Stimulated activated naive CD4-positive, alpha-beta T cell treated with Interleukin-2 at 50 U/mL for 16 hours (primary cell): ENCODE measurements around the gene NFATC2.

Experiments used
- DNase-seq: peaks from one replicate; lab custom pipeline; 2025; lab: John Stamatoyannopoulos, UW

The NFATC2 gene

DNA sequence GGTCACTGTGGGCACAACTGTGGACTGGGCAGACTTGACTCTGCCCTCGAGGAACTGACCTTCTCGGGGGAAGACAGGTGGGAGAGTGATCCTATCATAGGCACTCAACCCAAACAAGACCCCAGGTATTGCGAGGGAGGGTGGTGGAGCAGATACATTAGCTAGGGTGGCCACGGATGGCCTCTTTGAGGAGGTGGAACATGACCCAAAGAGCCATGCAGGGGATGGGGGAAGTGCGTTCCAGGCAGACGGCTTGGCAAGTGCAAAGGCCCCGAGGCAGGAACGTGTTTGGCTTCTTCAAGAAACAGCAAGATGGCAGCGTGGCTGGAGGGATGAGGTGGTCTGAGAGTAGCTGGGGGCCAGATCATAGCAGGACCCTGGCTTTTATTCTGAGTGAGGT is 167.6 kb downstream of the NFATC2 start:
- no peak for DNase-seq

DNA sequence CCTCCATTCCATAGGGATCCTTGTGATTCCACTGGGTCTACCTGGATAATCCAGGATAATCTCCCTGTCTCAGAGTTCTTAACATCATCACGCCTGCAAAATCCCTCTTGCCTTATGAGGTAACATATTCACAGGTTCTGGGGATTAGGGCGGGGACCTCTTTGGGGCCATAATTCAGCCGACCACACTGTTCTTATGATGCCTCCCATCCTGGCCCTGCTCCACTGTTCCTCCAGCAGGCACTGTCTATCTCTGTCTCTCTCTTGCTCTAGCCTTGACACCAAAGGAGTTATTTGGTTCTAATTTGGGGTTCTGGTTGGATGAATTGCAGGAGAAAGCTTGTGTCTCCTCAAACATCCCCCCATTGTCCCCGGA is 168.1 kb downstream of the NFATC2 start:
- no peak for DNase-seq

DNA sequence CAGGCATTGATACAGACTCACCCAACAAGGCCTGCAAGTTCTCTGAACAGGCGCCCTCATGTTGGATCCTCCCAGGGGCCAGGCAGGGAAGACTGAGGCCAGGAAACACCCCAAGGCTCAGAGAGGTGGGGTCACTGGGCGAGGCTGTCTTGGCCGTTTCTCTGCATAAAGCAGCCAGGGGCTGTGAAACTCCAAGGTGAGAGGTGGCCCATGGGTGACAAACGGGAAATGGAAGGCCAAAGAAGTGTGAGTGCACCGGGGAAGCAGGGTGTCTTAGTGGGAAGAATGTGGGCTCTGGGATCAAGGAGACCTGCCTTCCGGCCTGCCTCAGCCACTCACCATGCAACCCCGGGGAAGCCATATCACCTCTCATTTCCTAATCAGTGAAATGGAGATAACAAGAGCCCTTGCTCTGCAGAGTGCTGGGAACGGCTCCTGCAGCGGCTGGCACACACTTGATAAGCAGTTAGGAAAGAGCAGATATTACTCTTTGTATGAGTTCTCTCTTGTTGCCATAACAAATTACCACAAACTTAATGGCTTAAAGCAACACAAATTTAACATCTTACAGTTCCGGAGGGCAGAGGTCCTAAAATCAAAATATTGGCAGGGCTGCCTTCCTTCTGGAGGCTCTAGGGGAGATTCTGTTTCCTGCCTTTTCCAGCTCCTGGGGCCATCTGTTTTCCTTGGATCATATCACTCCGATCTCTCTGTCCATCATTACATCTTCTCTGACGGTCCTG is 168.6 kb downstream of the NFATC2 start:
- DNase-seq, result no peak

DNA sequence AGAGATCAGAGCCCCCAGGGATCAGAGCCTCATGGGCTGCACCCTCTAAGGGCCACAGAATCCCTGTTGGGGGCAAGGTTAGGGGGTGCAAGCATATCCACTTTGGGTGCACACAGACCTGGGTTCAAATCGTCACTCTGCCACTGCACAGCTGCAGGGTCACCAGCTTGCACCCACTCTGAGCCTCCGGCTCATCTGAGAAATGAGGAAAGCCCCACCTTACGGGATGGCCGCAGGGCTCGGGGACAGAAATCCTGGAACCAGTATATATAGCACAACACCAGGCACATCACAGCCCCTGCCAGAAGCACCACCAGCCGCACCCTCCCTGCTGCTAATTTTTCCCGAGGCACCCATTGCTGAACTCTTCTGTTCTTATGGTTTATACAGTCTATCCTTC is 169.6 kb downstream of the NFATC2 start:
- DNase-seq, result no peak

DNA sequence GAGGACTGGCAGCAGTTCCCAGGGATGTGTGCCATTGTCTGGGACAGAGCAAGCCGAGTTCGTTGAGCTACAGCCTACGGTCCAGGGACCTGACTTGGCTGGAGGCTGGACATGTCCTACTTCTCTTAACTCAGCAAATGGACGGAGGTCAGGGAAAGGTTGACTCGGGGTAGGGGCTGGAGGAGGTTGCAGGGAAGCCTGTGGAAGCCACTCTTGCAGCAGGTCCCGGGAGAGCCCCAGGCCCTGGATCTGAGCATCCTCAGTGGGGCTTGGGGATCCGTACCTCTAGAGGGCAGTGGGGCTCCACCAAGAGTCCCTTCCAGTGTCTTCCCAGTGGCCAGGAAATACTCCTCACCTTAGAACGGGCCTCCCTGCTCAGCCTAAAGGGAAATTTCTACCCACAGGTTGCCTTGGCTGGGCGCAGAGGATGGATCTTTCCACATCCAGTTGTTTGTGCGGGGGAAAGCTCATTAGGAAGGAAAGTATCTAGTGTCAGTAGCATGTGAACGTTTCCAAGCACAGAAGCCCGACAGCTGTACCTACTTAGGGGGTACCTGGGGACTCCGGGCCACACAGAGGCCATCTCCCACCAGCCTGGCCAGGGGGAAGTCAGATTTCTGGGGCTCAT is 170.2 kb downstream of the NFATC2 start:
- peak; percentile 33 for DNase-seq

DNA sequence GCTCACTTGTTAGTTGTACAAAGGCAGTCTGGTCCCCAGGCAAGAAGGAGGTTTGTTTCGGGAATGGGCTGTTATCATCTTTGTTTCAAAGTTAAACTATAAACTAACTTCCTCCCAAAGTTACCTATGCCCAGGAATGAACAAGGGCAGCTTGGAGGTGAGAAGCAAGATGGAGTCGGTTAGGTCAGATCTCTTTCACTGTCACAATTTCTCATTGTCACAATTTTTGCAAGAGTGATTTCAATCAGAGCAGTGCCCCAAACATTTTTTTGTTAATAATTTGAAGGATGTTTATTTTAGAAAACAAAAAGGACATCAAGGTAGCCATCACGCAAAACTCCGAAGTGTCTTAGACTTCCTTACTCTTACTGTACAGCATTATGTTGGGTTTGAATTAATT is 170.8 kb downstream of the NFATC2 start:
- no peak for DNase-seq

DNA sequence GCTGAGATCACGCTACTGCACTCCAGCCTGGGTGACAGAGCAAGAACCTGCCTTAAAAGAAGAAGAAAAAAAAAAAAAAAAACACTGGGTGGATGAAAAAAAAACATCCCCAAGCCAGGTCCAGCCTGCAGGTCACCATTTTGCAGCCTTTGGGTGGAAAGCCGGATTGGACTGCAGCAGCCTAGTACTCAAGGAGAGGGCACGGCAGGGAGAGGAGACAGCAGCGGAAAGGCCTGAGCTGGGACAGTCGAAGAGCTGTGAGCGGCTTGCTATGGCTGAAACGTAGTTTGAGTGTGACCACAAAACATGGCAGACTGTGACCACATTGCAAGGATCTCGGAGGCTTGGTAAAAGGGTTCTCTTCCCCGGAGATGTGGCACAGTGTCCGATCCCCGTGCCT is 173.0 kb downstream of the NFATC2 start:
- no peak for DNase-seq

DNA sequence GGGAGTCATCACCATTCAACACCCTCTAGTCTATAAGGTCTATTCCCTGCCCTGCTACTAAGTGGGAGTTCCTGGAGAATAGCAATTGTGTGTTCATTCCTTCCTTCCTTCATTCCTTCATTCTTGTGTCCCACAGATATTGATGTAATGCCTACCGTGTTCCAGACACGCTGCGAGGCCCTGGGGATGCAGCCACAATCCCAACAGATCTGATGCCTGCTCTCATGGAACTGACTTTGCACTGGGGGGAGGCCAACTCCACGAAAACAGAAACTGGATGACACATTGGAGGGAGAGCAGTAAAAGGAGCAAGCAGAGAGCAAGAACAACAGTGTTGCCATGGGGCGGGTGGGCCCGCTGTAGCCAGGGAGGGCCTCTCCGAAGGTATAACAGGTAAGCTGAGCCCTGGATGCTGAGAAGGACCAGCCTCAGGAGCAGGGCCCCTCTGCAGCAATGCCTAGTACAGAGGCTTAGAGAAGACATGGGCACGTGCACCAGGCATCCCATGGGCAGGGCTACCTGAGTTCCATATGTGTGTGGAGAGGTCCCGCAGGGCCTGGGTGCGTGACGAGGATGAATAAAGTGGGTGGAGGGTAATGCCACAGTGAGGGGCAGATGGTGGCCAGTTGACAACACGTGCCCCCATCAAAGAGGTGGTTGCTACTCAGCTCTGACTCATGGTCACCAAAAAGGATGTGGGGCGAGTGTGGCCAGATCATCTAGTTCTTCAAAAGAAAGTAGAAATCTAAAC is 173.9 kb downstream of the NFATC2 start:
- DNase-seq, result no peak

DNA sequence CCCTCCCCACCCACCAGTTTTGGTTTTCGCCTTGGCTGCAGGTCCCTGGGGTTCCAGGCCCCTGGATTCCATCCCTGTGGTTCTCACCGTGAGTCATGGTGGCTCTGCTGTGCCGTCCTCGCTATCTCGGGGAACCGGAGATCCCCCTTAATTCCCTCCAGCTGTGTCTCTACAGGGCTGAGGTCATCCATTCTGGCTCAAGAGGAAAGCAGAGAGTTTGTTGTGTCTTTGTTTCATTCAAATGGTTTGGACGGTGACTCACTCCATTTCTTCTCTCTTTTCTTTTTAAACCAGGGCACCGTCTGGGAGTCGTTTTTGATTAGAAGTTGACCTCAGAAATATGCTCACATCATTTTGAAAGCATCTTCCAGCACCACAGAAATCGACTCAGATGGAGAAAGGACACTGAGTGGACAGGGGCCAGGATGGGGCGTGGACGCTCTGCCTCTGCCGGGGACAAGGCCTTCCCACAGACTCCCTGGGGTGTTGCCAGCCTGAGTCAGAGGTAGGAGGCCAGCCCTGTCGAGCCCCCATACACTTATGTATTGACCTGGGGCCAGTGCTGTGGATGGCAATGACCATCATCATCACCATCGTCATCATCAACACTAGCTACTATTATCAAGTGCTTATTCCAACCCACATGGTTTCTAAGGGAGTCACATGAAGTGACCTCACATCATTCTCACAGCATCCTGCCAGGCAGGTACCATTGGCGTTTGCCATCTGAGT is 176.2 kb downstream of the NFATC2 start:
- no peak for DNase-seq

DNA sequence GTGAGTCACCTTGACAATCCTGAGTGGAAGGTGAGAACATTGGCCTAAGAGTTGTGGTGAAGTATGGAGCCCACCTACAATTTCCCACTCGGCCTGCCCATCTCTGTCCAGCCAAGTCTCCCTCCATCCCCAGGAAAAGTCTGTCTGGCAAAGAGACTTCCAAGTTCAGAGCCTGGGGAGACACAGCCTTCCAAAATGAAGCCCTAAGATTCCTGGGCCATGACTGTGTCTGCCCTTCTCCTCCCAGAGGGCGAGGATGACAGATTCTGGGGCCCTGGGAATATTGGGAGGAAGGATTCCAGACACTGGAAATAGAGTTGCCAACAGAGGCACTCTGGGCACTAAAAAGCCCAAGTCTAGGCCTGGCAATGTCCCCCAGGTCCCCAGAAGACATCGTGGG is 176.8 kb downstream of the NFATC2 start:
- DNase-seq, result no peak

DNA sequence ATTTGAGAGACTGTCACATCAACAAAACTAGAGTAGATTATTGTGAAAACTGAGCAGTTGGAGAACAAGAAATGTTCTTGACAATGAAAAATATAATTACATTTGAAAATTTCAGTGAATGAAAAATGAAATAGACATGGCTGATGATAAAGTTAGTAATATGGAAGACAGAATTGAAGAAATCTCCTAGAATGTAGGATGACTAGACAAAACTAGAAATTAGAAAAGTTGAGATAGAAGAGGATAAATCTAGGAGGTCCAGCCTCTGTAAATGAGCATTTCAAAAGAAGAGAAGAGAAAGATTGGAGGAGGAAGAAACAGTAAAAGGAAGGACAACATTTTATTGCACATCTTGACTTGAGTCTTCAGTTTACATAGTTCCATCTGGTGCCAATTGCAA is 178.7 kb downstream of the NFATC2 start:
- DNase-seq, result no peak

DNA sequence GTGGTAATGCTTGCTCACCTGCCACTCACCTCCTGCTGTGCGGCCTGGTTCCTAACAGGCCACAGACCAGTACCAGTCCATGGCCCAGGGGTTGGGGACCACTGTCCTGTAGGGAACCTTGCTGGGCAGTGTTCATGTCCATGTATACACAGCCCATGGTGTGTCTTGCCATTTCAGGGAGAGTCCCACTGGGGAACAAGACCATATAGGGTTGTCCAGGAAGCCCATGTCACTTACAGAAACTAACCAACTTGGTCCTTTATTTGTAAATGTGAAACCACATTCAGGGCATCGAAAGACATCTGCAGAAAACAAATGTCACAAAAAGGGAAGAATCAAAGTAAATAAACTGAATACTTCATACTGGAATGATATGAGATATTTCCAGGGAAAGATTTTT is 179.1 kb downstream of the NFATC2 start:
- DNase-seq, result no peak

DNA sequence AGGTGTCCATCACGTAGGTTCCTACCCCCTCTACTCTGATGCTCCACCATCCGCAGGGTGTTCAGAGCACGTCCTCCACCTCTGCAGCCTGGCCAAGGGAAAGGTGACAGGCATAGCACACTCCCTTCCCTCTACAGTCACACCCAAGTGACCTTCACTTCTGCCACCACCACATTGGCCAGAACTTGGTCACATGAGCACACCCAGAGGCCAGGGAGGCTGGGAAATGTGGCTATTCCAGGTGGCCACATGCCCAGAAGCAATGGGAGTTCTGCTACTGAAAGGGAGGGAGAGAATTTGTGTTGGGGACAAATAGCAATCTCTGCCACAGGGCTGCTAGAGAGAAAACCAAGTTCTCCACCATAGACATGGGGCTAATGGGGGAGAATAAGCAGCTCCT is 180.3 kb downstream of the NFATC2 start:
- no peak for DNase-seq

DNA sequence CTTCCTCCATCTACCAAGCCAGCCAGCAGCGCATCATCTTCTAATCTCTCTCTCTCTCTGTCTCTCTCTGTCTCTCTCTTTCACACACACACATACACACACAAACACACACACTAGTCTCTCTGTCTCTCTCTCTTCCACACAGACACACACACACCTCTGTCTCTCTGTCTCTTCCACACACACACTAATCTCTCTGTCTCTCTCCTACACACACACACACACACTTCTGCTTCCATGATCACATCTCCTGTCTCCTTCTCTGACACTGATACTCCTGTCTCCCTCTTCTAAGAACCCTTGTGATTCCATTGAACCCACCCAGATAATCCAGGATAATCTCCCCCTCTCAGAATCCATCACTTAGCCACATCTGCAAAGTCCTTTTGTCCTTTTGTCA is 181.3 kb downstream of the NFATC2 start:
- no peak for DNase-seq

DNA sequence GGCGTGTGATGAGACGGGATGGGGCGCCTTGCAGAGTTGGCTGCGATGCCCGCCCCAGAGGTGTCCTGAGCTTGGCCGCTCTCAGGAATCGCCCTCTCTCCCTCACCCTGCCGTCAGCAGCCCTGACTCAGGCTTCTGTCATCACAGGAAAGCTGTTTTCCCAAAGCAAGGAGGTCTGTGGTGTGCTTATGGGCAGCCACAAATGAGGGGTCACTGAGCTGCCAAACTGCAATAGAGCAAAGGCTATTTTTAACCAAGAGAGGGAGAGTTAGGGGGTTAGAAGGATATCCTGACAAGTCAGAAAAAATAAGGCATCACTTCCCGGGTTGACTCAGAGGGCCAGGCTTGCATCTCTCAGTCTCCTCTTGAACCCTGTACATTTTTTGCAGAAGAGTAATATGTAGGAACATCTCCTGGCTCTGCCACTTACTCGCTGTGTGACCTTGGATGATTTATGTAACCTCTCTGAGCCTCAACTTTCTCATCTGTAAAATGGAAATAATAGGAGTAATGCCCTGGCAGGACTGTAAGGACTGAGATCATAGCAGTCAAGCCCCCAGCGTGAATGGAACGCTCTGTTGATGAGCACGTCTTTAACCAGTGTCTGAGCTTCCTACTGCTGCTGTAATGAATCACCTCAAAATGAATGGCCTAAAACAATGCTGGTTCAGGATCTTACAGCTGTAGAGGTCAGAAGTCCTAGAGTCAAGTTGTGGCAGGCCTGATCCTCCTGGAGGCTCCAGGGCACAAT is 181.9 kb downstream of the NFATC2 start:
- DNase-seq, result no peak

DNA sequence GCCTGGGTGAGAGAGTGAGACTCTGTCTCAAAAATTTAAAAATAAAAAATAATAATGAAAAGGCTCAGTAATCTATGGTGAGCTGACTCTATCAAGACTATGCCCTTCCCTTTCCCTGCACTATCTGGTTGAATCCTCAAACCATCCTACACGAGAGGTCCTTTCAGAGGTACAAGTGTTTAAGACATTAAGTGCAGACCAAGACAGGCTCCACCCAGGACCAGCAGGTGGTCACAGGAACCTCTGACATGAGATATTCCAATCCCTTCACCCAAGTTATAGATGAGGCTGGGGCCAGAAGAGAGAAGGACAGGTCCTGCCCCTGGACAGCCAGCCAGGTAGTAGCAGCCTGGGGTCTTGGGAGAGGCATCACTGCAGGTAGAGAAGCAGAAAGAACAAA is 182.6 kb downstream of the NFATC2 start:
- no peak for DNase-seq

DNA sequence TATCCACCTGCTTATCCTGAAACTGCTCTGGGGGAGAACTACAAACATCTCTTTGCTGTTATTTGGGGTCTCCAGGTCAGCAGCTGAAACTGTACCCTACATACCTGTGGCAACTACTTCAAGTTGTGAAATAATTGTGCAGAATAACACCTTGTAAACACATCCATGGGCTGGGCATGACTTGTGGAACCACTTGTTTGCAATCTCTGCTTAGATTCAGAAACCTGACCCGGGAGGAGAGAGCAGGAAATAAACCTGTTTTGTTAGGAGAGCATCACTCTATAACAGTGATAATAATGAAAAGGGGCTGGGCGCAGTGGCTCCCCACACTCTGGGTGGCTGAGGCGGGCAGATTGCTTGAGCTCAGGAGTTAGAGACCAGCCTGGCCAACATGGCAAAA is 183.1 kb downstream of the NFATC2 start:
- DNase-seq, result no peak

DNA sequence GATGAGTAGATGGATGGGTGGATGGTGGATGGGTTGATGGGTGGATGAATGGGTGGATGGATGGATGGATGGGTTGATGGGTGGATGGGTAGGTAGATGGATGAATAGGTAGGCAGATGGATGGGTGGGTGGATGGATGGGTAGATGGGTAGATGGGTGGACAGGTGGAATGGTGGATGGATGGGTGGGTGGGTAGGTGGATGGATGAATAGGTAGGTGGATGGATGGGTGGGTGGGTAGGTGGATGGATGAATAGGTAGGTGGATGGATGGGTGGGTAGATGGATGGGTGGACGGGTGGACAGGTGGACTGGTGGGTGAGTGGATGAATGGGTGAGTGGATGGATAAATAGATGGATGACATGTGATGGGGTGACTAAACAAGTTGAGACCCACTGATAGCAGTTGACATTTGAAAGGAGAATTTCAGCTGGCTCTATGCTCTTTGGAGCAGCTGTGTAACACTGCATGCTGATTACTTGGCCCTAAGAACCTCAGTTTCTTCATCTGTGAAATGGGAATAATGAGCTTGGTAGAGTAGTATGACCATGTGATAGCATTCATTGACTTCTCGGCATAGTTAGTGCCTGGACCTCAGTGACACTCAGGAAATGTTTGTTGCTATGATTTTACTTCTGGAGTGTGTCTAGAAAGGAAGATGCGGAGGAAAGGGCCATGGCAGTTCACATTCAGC is 184.3 kb downstream of the NFATC2 start:
- DNase-seq, result no peak

DNA sequence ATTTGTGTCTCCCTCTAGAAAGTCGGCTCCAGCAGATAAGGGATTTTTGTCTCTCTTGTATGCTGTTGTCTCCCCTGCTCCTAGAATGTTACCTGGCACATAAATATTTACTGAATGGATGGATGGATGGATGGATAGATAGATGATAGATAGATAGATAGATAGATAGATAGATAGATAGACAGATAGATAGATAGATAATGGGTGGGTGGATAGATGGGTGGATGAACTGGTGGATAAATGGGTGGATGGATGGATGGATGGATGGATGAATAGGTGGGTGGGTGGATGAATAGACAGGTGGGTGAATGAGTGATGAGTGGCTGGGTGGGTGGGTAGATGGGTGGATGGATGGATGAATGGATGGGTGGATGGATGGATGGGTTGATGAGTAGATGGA is 185.0 kb downstream of the NFATC2 start:
- DNase-seq, result no peak

DNA sequence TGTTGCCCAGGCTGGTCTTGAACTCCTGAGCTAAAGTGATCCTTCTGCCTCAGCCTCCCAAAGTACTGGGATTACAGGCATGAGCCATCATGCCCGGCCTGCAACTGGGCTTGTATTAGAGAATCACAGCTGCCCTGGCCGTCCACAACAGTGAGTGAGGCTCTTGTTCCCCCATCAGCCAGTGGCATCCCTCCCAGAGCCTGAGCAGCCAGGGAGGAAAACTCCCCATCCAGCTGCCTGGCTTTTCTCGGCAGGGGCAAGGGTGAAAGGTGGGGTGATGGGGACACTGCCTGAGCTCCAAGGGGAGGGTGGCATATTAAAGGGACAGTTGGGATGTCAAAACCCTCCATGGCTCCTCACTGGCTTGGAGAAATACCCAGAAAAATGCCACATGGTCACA is 185.6 kb downstream of the NFATC2 start:
- DNase-seq, result no peak

DNA sequence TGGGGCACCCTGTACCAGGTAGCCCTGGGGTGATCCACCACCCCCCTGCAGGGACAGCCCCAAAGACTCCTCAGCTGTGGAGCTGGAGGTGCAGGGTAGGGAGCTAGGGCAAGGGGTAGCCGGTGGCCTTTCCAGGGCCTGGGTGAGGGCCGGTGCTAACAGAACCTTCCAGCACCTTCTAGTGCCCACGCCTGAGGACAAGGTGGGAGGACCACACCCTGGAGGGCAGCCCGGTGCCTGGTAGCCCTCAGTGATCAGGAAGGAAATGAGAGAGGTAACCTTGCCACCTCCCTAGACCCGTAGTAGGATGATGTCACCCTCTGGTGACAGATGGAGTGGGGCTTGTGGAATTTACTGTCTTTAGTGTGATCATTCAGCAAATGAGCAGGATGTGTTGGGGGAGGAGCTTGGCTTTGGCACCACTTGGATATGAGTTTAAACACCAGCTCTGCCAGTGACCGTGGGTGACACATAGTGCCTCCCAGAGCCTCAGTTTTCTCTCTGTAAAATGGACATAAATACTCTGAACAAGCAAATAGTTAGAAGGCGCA is 187.7 kb downstream of the NFATC2 start:
- no peak for DNase-seq
